NCI-H2227 (cell line): ENCODE results near the gene RPL13A.
A peak's percentile ranks its signal among the peaks of the same experiment; 100 is the strongest.

Source experiments
- DNase-seq: peaks from one replicate; lab custom pipeline; 2025; ENCODE audit not compliant: unreplicated experiment; lab: John Stamatoyannopoulos, UW

Gene RPL13A

DNA sequence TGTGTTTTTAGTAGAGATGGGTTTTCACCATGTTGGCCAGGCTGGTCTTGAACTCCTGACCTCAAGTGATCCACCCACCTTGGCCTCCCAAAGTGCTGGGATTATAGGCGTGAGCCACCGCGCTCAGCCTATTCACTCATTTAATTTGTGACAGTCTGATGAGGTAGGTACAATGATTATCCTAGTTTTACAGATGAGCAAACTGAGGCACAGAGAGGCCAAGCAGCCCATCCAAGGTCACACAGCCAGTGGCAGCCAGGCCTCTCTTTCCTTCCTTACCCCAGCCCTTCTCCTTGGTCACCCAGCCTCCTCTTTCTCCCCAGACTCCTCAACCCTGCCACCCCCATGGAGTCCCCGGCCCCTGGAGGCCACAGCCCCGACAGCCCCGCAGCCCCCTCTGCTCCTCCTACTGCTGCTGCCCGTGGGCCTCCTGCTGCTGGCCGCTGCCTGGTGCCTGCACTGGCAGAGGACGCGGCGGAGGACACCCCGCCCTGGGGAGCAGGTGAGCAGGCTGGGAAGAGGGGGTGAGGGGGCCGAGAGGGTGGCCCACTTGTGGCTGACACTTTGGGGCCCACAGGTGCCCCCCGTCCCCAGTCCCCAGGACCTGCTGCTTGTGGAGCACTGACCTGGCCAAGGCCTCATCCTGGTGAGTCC lies 7.3 kb upstream of the RPL13A start:
- DNase-seq: no peak

DNA sequence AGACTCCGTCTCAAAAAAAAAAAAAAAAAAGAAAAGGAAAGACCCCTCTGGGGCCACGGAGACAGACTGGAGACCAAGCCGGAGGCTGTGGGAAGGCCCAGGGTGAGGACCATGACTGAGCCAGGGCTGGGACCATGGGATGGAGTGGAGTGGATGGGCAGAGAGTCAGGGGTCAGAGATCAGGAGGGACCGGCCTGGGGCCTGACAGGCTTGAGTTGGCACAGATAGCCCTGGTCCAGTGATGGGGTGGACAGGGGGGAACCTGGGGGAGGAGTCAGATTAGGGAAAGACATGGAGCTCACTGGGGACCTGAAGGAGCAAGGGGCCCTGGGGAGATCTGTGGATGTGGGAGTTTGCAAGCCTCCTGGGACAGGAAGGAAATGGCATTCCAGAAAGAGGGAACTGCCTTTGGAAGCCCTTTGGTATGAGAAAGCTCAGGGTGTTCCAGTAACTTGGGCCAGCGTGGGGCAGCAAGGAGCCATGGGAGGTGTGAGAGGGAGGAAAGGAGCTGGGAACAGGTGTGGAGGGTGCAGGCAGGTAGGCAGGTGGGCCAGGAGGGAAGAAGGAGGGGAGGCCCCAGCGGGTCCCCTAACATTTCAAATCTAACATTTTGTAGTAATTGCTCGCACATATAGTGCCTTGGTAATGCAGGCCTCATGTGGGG lies 6.3 kb upstream of the RPL13A start:
- no peak for DNase-seq

GRCh38 chr19:49486232-49486631 lies 1.2 kb upstream of the RPL13A start:
- DNase-seq: no peak

DNA sequence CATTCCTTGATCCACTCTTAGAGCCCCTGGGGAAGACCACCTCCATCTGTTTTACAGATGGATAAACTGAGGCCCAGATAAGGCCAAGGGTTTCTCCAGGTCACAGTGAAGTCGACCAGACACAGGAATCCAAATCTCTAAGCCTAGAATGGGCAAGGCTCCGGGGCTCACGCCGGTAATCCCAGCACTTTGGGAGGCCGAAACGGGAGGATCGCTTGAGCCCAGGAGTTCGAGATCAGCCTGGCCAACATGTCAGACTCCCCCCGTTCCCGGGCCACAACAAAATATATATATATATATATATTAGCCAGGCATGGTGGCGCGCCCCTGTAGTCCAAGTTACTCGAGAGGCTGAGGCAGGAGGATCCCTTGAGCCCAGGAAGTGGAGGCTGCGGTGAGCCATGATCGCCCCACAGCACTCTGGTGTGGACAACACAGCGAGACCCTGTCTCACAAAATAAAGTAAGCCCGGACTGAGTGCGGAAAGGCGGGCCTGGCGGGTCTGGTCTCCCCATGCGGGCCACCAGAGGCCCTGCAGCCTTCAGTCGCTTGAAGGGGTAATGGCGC lies 615 bp upstream of the RPL13A start:
- DNase-seq: no peak

DNA sequence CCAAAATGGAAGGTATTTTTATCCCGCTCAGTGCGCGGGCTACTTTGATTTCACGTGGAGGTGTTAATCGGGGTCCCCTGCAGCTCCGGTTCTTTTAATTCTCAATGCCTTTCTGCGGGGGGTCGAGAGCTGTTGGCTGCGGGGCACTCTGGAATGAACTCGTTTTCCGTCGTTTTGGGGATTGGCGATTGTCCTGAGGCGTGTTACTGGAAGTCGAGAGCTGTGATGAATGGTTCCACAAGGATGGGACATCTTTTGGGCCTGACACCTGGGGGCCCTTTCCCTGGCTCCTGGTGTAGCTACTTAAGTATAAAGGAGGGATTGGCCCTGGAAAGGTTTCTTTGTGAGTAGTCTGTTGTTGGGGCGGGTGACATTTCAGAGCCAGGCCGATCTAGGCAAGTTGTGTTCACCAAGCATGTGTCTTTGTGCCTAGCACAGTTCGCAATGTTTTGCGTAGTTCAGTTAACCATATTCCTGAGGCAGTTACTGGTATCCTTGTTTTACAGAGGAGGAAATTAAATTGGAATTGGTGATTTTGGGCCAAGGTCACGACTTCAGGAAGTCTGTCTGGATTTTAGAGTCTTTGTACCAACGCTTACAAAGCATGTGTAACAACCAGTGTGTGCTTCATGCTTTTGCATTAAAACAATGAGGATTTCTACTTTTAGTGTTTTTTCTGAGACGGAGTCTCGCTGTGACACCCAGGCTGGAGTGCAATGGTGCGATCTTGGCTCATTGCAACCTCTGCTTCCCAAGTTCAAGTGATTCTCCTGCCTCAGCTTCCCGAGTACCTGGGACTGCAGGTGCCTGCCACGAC lies 846 bp downstream of the RPL13A start:
- DNase-seq: no peak

- no peak for DNase-seq
Measured at GRCh38 chr19:49488863-49489537, 1.6 kb downstream of the RPL13A start.

GRCh38 chr19:49489601-49490167 lies 2.3 kb downstream of the RPL13A start:
- no peak for DNase-seq

GRCh38 chr19:49490287-49491029 lies 3.0 kb downstream of the RPL13A start:
- DNase-seq: no peak

DNA sequence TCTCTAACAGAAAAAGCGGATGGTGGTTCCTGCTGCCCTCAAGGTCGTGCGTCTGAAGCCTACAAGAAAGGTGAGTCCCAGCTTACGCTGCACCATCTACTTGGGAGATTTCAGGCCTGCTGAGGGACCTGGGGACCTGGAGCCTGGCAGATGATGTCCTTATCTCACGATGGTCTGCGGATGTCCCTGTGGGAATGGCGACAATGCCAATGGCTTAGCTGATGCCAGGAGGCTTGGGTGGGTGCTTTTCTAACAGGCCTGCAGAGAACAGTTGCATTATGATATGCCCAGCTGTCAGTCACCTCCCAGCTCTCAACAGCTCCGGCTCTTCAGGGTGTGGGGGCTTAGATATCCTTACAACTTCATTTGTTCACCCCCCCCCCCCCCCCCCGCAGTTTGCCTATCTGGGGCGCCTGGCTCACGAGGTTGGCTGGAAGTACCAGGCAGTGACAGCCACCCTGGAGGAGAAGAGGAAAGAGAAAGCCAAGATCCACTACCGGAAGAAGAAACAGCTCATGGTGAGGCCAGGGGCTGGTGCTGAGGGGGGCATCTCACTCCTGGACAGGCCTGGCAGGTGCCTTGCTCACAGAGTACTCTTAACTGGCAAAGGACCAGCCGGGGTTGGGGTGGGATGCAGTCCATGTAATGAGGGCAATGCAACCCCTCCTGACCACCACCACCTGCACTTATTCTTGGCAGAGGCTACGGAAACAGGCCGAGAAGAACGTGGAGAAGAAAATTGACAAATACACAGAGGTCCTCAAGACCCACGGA lies 3.8 kb downstream of the RPL13A start:
- DNase-seq: no peak

GRCh38 chr19:49491804-49492572 lies 4.6 kb downstream of the RPL13A start:
- no peak for DNase-seq

- DNase-seq: no peak
Measured at GRCh38 chr19:49492573-49493405, 5.4 kb downstream of the RPL13A start.

DNA sequence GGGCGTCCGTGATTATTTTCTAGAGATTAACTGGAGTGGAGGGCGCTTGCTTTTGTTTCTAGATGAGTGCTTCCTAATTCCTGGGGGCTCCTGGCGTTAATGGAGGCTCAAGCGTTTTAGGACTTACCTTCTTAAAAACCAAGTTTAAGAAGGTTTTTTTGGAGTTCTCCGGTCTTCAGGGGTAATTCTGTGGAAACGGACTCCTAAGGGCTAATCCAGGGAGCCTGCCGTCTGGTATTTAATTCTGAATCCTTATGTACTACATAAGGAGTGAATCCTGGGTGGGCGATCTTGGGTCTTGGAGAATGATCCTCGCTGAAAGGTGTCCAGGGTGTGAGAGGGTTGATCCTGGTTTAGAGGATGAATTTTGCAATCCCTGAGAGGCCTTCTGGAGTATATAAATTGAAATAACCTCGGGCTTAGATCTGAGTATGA lies 9.2 kb downstream of the RPL13A start:
- DNase-seq: no peak

DNA sequence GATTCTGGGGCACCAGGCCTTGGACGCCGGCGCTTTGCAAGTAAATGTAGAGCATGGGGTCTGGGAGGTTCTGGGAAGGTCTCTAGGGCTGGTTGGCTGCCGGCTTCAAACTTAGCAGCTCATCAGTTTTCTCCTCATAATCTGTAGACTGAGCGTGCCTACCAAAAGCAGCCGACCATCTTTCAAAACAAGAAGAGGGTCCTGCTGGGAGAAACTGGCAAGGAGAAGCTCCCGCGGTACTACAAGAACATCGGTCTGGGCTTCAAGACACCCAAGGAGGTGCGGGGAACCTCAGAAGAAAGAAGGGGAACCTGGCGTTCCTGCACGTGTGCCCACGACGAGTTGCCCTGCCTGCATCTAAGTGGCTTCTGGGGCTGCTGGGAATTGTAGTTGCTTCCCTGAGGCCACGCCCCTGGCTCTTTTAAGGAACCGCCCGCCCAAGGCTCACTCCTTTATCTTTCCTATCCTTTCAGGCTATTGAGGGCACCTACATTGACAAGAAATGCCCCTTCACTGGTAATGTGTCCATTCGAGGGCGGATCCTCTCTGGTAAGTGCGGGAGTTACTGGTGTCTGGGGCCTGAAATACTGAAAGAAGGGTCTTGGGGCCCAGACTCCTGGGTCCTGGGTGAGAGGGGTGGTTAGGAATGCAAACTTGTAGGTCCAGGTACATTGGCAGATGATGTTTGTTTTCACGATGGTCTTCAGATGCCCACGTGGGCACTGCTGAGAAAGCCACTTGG lies 9.8 kb downstream of the RPL13A start:
- DNase-seq: peak; percentile 65

GRCh38 chr19:49497789-49498103 lies 10.3 kb downstream of the RPL13A start:
- no peak for DNase-seq

DNA sequence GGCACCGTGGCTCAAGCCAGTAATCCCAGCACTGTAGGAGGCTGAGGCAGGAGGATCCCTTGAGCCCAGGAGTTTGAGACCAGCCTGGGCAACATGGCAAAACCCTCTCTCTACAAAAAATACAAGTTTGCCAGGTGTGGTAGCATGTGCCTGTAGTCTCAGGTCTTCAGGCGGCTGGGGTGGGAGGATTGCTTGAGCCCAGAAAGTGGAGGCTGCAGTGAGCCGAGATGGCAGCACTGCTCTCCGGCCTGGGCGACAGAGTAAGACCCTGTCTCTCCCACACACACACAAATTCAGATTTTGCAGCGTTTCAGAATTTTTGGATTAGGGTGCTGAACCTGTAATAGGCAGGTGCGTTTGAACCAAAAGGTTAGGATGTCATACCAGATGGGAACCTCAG lies 11.1 kb downstream of the RPL13A start:
- DNase-seq: no peak

DNA sequence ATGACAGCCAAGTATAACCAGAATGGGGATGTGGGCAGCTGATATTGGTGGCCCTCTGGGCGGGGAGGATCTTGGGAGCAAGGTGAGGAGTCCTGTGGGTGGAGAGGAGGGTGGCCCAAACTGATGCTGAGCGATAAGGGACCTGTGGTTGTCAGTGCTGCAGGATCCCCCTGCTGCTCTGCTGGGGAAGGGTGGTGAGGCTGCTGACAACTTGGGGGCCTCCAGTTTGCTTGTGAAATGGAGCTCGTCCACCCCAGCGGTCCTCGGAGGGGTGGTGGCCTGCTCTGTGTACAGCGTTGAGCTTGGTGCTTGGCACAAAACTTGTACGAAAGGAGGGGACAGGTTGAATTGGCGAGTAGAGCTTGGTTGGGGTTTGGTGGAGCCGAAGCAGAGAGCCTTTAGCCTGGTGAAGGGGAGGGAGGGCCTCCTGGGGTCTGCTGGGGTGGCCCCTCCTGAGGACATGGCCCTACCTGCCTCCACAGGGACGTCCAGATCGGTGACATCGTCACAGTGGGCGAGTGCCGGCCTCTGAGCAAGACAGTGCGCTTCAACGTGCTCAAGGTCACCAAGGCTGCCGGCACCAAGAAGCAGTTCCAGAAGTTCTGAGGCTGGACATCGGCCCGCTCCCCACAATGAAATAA lies 11.7 kb downstream of the RPL13A start:
- DNase-seq: no peak
